Mucosa of descending colon (tissue), 3 donors: Measurements from ENCODE around the gene ZSCAN21. TPM values are rescaled to one million over a fixed set of nuclear protein-coding genes. Genes with fewer than 3 reads are reported as not detected.
"Not testable (repeated sequence)": the region's sequence is repeated elsewhere in the genome, so short reads cannot be mapped to it uniquely, and the experiment has no call there.

Experiments used
- ATAC-seq: fragments of 200-7000 bp; cut with Tn5 transposase; one replicate; pipeline ENCODE4 v1.9.1; 2020; ENCODE audit warnings: mild to moderate bottlenecking, moderate library complexity
- DNase-seq, 3 donors: peaks; one replicate each; pipeline ENCODE4 v3.0.0-alpha.2; 2020
- H3K36me3 ChIP-seq: fragments of 200-600 bp; one replicate; pipeline ENCODE4 v1.8.0; 2021; ENCODE audit warnings: low read depth, mild to moderate bottlenecking
- H3K4me1 ChIP-seq: fragments of 200-600 bp; one replicate; pipeline ENCODE4 v1.8.0; 2021; ENCODE audit warnings: low read depth, mild to moderate bottlenecking
- H3K4me3 ChIP-seq: fragments of 200-600 bp; one replicate; pipeline ENCODE4 v1.8.0; 2021; ENCODE audit warnings: mild to moderate bottlenecking
- H3K9me3 ChIP-seq: fragments of 200-600 bp; one replicate; pipeline ENCODE4 v1.8.0; 2021; ENCODE audit warnings: mild to moderate bottlenecking
- intact Hi-C, 2 donors: fragments of 100-400 bp; cut with DNase I in 1 of 2; cut with micrococcal nuclease in 1 of 2; formaldehyde crosslinking; loops; one replicate each; pipeline versions ENCODE4 v1.11.0 to v1.11.1; 2022; cut with DNase I, micrococcal nuclease
- long read RNA-seq, 2 donors: library from polyadenylated mRNA; unstranded; transcript quantifications; one replicate each; pipeline ENCODE4 v2.0.0, GENCODE V29; 2019 to 2021
- total RNA-seq, 3 donors: library from RNA; stranded (reverse); fragmentation: NEBNext Ultra II Directional in 2 of 3; extraction: Animal tissue kit (Norgen Biotek cat#: 25700) in 2 of 3; gene quantifications; one replicate each; pipeline versions ENCODE4 v1.2.1 to v1.2.4, GENCODE V29; 2021 to 2023
- TF ChIP-seq, protein P1 (sequence below): fragments of 200-600 bp; IDR thresholded peaks from one replicate; pipeline ENCODE4 v1.8.0; 2022; ENCODE audit warnings: antibody characterized with exemption, mild to moderate bottlenecking
- donor health status: DM: no; HTN: no; CAD: no; lungs with moderate emphysema.
- donor health status: DM: no; HTN: no; CAD: no.
- donor health status: DM: no; HTN: yes; CAD: no.

Gene ZSCAN21
- 10 to 100 TPM in 1 of 3 donors, 1 to 10 TPM in 2; 6.9 to 13.9 (median 7.7) TPM for total RNA-seq
- long read RNA-seq, donor 1, transcript ZSCAN21-201 (4 exons, 2,005 nt): major isoform, 9 of 24 reads
- long read RNA-seq, donor 1, partial matches to known transcripts: 2 of 24 reads
- long read RNA-seq, donor 1, other reads (novel, unspliced or antisense): 9 of 24 reads
- long read RNA-seq, donor 2, partial matches to known transcripts: 0 of 4 reads
- long read RNA-seq, donor 2, other reads (novel, unspliced or antisense): 3 of 4 reads

DNA sequence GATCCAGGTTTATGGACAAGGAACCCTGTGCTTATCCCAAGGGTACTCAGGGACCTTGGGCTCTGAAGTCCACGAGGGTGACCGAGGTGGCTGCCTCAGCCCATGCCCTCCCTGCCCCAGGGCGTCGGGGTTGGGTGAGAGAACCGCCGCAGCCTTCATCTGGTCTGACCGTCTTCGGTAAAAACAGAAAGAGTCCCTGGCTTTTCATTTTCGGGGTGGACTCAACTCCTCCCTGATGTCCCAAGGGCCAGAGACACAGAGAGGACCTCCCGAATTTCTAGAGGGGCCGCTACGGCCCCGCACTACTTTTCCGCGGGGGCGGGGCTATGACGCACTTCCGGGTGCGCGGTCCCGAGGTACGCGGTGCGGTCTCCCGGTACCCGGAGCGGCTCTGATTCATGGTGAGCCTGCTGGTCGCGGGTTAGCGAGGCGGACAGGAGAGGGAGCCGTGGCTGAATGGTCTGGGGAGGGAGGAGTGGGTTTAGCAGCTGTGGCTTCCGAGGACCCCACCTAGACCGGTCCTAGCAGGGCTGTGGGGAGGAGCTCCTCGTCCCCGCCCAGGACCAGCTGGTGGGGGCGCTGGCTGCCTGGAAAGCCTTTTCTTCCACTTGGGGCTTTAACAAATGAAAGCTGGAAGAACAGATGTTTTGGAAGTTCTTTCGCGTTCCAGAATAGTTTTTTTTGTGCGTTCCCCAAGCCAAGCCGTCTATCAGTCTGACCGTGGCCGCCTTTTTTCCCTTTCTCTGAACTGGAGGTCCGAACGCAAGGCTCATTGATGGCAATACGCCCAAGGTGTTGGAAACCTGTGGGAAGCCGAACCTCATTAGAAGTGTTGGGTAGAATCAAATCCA, at the start of gene ZSCAN21:
Gene ZSCAN21, plus strand, starts transcription at position 334 of the 851 bp plus-strand sequence. CDS start 7,233 bp downstream, outside the sequence.
- Histone ChIP-seq H3K4me3 (peak within 1 kb of the TSS; percentile 65), H3K4me1 (peaks cover 17% of the 10 kb centered on the region), H3K9me3 (no peaks in the 10 kb centered on the region), H3K36me3 (no peaks in the 10 kb centered on the region)
- TF ChIP-seq, protein P1, sequence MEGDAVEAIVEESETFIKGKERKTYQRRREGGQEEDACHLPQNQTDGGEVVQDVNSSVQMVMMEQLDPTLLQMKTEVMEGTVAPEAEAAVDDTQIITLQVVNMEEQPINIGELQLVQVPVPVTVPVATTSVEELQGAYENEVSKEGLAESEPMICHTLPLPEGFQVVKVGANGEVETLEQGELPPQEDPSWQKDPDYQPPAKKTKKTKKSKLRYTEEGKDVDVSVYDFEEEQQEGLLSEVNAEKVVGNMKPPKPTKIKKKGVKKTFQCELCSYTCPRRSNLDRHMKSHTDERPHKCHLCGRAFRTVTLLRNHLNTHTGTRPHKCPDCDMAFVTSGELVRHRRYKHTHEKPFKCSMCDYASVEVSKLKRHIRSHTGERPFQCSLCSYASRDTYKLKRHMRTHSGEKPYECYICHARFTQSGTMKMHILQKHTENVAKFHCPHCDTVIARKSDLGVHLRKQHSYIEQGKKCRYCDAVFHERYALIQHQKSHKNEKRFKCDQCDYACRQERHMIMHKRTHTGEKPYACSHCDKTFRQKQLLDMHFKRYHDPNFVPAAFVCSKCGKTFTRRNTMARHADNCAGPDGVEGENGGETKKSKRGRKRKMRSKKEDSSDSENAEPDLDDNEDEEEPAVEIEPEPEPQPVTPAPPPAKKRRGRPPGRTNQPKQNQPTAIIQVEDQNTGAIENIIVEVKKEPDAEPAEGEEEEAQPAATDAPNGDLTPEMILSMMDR: no peak
- intact Hi-C loops: loop anchor here (5.0 to 10.0 kb wide), 2 partner anchors 55 to 57 kb away; no protein-coding TSS in a partner anchor
- ATAC-seq (peak; percentile 91), DNase-seq (peak; percentile 89 to 90 (median 89))

DNA sequence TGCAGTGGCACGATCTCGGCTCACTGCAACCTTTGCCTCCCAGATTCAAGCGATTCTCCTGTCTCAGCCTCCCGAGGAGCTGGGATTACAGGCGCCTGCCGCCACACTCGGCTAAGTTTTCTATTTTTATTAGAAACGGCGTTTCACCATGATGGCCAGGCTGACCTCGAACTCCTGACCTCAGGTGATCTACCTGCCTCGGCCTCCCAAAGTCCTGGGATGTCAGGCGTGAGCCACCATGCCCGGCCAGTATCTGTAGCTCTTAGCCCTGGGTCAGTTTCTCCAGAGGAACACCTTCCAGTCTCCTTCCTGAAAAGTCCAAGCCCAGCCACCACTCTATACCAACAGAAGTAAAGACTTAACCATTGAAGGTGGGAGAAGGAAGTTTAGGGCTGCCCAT, 49.3 kb upstream of the ZSCAN21 start:
- no peak for ATAC-seq
- H3K9me3 ChIP-seq: no peaks in the 10 kb centered on the region
- no peak overlapping the region for H3K4me3 ChIP-seq
- intact Hi-C loops: no loop called here
- peaks cover 9% of the 10 kb centered on the region for H3K4me1 ChIP-seq
- TF ChIP-seq, protein P1: no peak
- no peaks in the 10 kb centered on the region for H3K36me3 ChIP-seq
- no peak for DNase-seq

DNA sequence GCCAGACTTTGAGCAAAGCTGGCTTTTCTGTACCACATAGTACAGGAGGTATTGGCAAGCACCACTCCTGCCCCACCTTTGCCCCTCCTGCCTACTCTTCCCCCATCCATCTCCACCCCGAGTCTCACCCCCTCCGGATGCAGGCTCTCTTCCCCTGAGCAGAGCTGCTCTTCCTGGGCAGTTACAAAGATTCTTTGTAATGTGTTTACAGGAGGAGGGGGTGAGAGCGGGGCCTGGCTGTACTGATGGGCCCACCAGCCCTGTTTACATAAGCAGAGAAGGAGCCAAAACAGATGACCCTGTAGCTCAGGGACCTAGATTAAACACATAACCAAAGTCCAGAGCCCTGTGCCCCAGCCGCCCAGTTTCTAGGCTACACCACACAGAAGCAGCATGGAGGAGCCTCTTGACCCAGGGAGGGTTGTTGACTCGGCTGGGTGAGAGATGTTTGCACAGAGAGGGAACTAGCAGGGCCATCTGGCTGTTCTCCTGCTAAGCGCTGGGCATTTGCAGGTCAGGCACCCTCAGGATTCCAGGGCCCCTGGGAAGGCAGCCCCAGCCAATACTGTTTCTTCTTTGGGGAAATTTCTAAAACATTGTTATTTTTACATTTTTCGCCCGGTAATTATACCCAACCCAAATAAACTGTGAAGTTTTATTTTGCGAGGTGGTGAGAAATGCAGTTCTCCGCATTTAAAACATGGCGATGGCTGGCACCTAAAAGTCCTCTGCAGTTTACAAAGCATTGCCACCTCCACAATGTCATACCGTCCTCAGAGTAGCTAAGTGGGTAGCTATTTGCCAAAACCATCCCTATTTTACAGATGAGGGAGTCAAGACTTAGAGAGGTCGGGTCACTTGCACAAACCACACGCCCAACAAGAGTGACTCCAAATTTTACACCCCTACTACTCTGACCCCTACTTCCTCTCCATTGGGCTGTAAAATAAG, 45.6 kb upstream of the ZSCAN21 start:
- H3K36me3 ChIP-seq: no peaks in the 10 kb centered on the region
- TF ChIP-seq, protein P1: no peak
- ATAC-seq (peak; percentile 85), DNase-seq (peak; percentile 72 to 78 (median 75))
- no peaks in the 10 kb centered on the region for H3K9me3 ChIP-seq
- H3K4me3 ChIP-seq: no peak overlapping the region
- peaks cover 12% of the 10 kb centered on the region for H3K4me1 ChIP-seq
- intact Hi-C loops: no loop called here

DNA sequence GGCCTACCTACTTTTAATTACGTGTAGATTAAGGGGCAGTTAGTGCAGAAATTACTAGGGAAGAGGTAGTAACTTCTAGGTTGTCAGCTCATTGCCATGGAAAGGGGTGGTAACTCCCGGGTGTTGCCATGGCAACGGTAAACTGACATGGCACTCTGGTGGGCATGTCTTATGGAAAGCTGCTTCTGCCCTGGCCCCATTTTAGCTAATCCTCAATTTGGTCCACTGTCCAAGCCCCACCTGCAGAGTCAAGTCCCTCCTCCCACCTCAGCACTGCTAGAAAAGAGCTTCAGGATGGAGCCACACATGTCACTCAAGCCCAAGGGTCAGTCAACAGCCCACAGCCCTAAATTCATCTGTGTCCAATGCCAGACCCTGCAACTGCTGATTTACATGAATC, 41.7 kb upstream of the ZSCAN21 start:
- no peaks in the 10 kb centered on the region for H3K36me3 ChIP-seq
- TF ChIP-seq, protein P1: no peak
- ATAC-seq (no peak), DNase-seq (no peak)
- H3K9me3 ChIP-seq: no peaks in the 10 kb centered on the region
- peaks cover 15% of the 10 kb centered on the region for H3K4me1 ChIP-seq
- intact Hi-C loops: no loop called here
- no peak overlapping the region for H3K4me3 ChIP-seq

DNA sequence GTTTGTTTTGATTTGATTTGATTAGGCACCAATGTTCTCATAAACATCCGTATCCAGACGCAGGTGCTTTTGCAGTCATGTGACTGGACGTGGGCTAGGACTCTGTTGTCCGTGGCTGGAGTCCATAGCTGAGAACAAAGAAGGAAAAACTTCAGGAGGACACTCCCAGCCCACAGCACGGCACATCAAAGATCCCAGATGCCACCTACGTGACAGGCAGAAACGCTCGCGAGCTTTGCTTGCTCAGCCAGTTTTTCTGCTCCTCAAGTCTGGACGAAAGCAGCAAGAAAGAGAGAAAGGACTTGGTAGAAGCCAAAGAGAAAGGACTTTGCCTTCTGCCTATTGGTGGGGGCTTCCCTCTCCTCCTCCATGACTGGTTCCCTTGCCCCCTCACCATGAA, 41.0 kb upstream of the ZSCAN21 start:
- Histone ChIP-seq H3K4me3 (no peak overlapping the region), H3K9me3 (no peaks in the 10 kb centered on the region), H3K4me1 (peaks cover 18% of the 10 kb centered on the region), H3K36me3 (no peaks in the 10 kb centered on the region)
- ATAC-seq: peak; percentile 72
- TF ChIP-seq, protein P1: no peak
- intact Hi-C loops: no loop called here
- peak; percentile 75 to 81 (median 80) for DNase-seq

DNA sequence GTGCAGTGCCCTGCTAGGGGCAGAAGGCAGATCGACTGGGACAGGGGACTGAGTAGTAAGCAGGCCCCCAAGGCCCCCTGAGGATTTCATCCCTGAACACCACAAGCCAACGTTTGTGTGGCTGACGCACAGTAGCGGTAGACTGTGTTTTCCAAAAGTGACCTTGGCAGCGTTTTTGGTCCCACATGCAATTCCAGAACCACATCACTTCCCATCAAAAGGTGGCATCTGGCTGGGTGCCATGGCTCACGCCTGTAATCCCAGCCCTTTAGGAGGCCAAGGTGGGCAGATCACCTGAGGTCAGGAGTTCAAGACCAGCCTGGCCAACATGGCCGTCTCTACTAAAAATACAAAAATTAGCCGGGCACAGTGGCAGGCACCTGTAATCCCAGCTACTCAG, 39.6 kb upstream of the ZSCAN21 start:
- intact Hi-C loops: not testable (repeated sequence)

More for the DNA sequence above, 39.6 kb upstream of the ZSCAN21 start:
- not testable (repeated sequence) for H3K36me3 ChIP-seq, H3K4me3 ChIP-seq, H3K9me3 ChIP-seq, ATAC-seq, DNase-seq
- peaks cover 11% of the 10 kb centered on the region for H3K4me1 ChIP-seq
